K562 (cell line): ENCODE measurements around the gene DIAPH3. TPM values are rescaled to one million over a fixed set of nuclear protein-coding genes. Genes with fewer than 3 reads are reported as not detected.
A peak's percentile ranks its signal among the peaks of the same experiment; 100 is the strongest.

Experiments
- ATAC-seq: fragments of 200-7000 bp; cut with Tn5 transposase; 3 replicates; pipeline ENCODE4 v1.9.1; 2020; ENCODE audit warnings: moderate library complexity
- BruUV-seq: library from RNA; stranded (reverse); fragments of 400-500 nt; replicated peaks from 2 replicates; lab custom pipeline; 2021; lab: Mats Ljungman, UMichigan
- CTCF ChIA-PET: fragments of 300-600 bp; formaldehyde crosslinking; extraction: SDS; loops from one replicate; lab custom pipeline; 2021; ENCODE audit warnings: low intra/inter-chr PET ratio; lab: Yijun Ruan, JAX
- POLR2A ChIA-PET: fragments of 300-600, 350-650 bp; sonication (Branson Sonifier 250); formaldehyde crosslinking; extraction: SDS; loops from one replicate; lab custom pipeline; 2021; ENCODE audit warnings: antibody characterized with exemption, inconsistent platforms; lab: Yijun Ruan, JAX
- DNase-seq, 4 experiments: peaks; one replicate each; pipeline versions ENCODE4 v3.0.0 to v3.0.0-alpha.2; 2011 to 2018; ENCODE audit warnings: low spot score in 3 of 4, mixed read lengths in 3 of 4; ENCODE audit errors: extremely low read depth in 1 of 4
- FAIRE-seq: peaks from 2 replicates; lab custom pipeline; 2011; peaks lifted over from hg19 to GRCh38; lab: Jason Lieb, UNC
- H2AFZ ChIP-seq: 2 replicates; pipeline ENCODE4 v1.6.0; 2011; ENCODE audit warnings: low read depth, low read length, control low read depth, inconsistent platforms
- H3K27ac ChIP-seq: fragments of 200-600 bp; 3 replicates; pipeline ENCODE4 v1.8.0; 2011; ENCODE audit warnings: low read depth, mild to moderate bottlenecking, control low read depth, inconsistent platforms, low read length, moderate library complexity, mixed read lengths; ENCODE audit errors: extremely low read depth
- H3K27me3 ChIP-seq, 2 experiments: fragments of 300-600 bp in 1 of 2; 2 replicates in 1 of 2; 3 replicates in 1 of 2; pipeline versions ENCODE4 v1.6.0 to v1.8.0; 2011; ENCODE audit warnings: inconsistent platforms in 2 of 2, low read length in 2 of 2, mild to moderate bottlenecking in 1 of 2, mixed read lengths in 1 of 2, moderate library complexity in 1 of 2; ENCODE audit not compliant: control insufficient read depth in 2 of 2, insufficient read depth in 2 of 2
- H3K36me3 ChIP-seq: fragments of 300-600 bp; 3 replicates; pipeline ENCODE4 v1.8.0; 2011; ENCODE audit warnings: mild to moderate bottlenecking, low read length, inconsistent platforms; ENCODE audit not compliant: control insufficient read depth, insufficient read depth
- H3K4me1 ChIP-seq, 2 experiments: fragments of 200-600 bp in 1 of 2; replicated peaks in 1 of 2; 2 replicates in 1 of 2; 3 replicates in 1 of 2; pipeline versions ENCODE4 v1.5.1 to v1.8.0; 2011; ENCODE audit warnings: inconsistent platforms in 2 of 2, low read length in 2 of 2, mild to moderate bottlenecking in 1 of 2, mixed read lengths in 1 of 2, moderate library complexity in 1 of 2; ENCODE audit not compliant: control insufficient read depth in 2 of 2, insufficient read depth in 2 of 2
- H3K4me2 ChIP-seq: 2 replicates; pipeline ENCODE4 v1.6.1; 2011; ENCODE audit warnings: low read length, control low read depth, inconsistent platforms, mixed read lengths; ENCODE audit not compliant: insufficient read depth
- H3K4me3 ChIP-seq: fragments of 200-600 bp; sonication (generic), shearing (Covaris generic); 2 replicates; pipeline ENCODE4 v1.5.1; 2016; ENCODE audit warnings: control low read depth, inconsistent platforms
- H3K79me2 ChIP-seq: fragments of 200-600 bp; 3 replicates; pipeline ENCODE4 v1.8.0; 2011; ENCODE audit warnings: low read length, inconsistent platforms; ENCODE audit not compliant: control insufficient read depth, insufficient read depth
- H3K9ac ChIP-seq, 2 experiments: 2 replicates each; pipeline versions ENCODE4 v1.6.0 to v1.6.1; 2011; ENCODE audit warnings: low read depth in 2 of 2, low read length in 2 of 2, control low read depth in 1 of 2, inconsistent platforms in 1 of 2, mild to moderate bottlenecking in 1 of 2, mixed read lengths in 1 of 2; ENCODE audit not compliant: insufficient read depth in 1 of 2
- H3K9me1 ChIP-seq: one replicate; pipeline ENCODE4 v1.6.0; 2011; ENCODE audit warnings: inconsistent platforms, mild to moderate bottlenecking, low read length, moderate library complexity; ENCODE audit not compliant: control insufficient read depth, insufficient read depth
- H3K9me3 ChIP-seq: replicated peaks from 2 replicates; pipeline ENCODE4 v1.5.1; 2011; ENCODE audit warnings: low read depth, low read length, inconsistent platforms; ENCODE audit not compliant: control insufficient read depth, insufficient read depth
- H4K20me1 ChIP-seq: replicated peaks from 2 replicates; pipeline ENCODE4 v1.6.1; 2011; ENCODE audit warnings: low read length, inconsistent platforms, mixed read lengths; ENCODE audit not compliant: control insufficient read depth, insufficient read depth
- BACH1 ChIP-seq: fragments of 200-800 bp; sonication (Bioruptor generic); IDR thresholded peaks from 2 replicates; pipeline ENCODE4 v1.6.1; 2016; ENCODE audit warnings: missing genetic modification characterization, missing compliant biosample characterization
- HDAC6 ChIP-seq: IDR thresholded peaks from 2 replicates; pipeline ENCODE4 v1.6.1; 2012; ENCODE audit warnings: low read depth, mild to moderate bottlenecking, control low read depth, inconsistent platforms, low read length, moderate library complexity
- HLTF ChIP-seq: fragments of 450-650 bp; IDR thresholded peaks from 2 replicates; pipeline ENCODE4 v1.6.1; 2016
- NFRKB ChIP-seq: fragments of 450-650 bp; IDR thresholded peaks from 2 replicates; pipeline ENCODE4 v1.6.1; 2016; ENCODE audit warnings: low read depth
- NR2C2 ChIP-seq, 2 experiments: fragments of 200-800 bp in 1 of 2; sonication (Bioruptor generic) in 1 of 2; sonication (generic) in 1 of 2; formaldehyde crosslinking in 1 of 2; IDR thresholded peaks; 2 replicates each; pipeline versions ENCODE4 v1.6.1 to v1.8.0; 2016 to 2022; ENCODE audit warnings: mild to moderate bottlenecking in 1 of 2, missing compliant biosample characterization in 1 of 2, missing genetic modification characterization in 1 of 2, missing genetic modification reagents in 1 of 2
- NRF1 ChIP-seq, 2 experiments: fragments of 450-650 bp; IDR thresholded peaks in 1 of 2; conservative IDR thresholded peaks in 1 of 2; 2 replicates each; pipeline ENCODE4 v1.6.1; 2014; ENCODE audit warnings: mild to moderate bottlenecking in 2 of 2
- POLR2AphosphoS2 ChIP-seq: IDR thresholded peaks from 2 replicates; pipeline ENCODE4 v1.6.1; 2012; ENCODE audit warnings: low read length, improper control_type of control experiment
- POLR2H ChIP-seq: IDR thresholded peaks from 2 replicates; pipeline ENCODE4 v1.6.1; 2016; ENCODE audit warnings: missing genetic modification characterization, low read depth, mild to moderate bottlenecking, control low read depth, missing compliant biosample characterization, moderate library complexity
- RFX5 ChIP-seq: IDR thresholded peaks from 2 replicates; pipeline ENCODE4 v1.6.1; 2011; ENCODE audit warnings: low read depth, mild to moderate bottlenecking, improper control_type of control experiment, low read length
- STAT5A ChIP-seq: IDR thresholded peaks from 2 replicates; pipeline ENCODE4 v1.6.1; 2012; ENCODE audit warnings: low read length, inconsistent platforms, borderline replicate concordance
- ZHX1 ChIP-seq: fragments of 150-350 bp; conservative IDR thresholded peaks from 2 replicates; pipeline ENCODE4 v1.6.1; 2014; ENCODE audit warnings: low read length
- ZNF668 ChIP-seq: fragments of 250-450 bp; sonication (Bioruptor Pico); IDR thresholded peaks from 2 replicates; pipeline ENCODE4 v1.8.0; 2022; ENCODE audit warnings: mild to moderate bottlenecking, inconsistent platforms
- ZNF830 ChIP-seq: fragments of 250-450 bp; sonication (Bioruptor Pico); IDR thresholded peaks from 2 replicates; pipeline ENCODE4 v1.5.0; 2021; ENCODE audit warnings: mild to moderate bottlenecking
- WGBS: fragments of 100-300 bp; shearing (Covaris generic); methylation state at CpG from one replicate; pipeline ENCODE4 v1.1.6; 2016; ENCODE audit warnings: low coverage, mixed read lengths; ENCODE audit not compliant: insufficient coverage; ENCODE audit errors: missing lambda C conversion rate; 5-methylcytosine and 5-hydroxymethylcytosine counted together
- in situ Hi-C: fragments of 300-500 bp; cut with MboI; formaldehyde crosslinking; loops from 4 replicates; pipeline ENCODE4 v1.15.0; 2018; ENCODE audit warnings: inconsistent platforms, mixed read lengths
- intact Hi-C: fragments of 100-400 bp; cut with micrococcal nuclease; formaldehyde crosslinking; loops from 2 replicates; pipeline ENCODE4 v1.14.2; 2022
- polyA plus RNA-seq, 8 experiments: library from polyadenylated mRNA; depleted of rRNA in 4 of 8; stranded (reverse) in 5 of 8; unstranded in 3 of 8; fragments of >200 nt; fragmentation: Nextera tagmentation in 2 of 8; fragmentation: Illumina TruSeq in 1 of 8; extraction: Ambion mirVana in 2 of 8; extraction: Trizol in 1 of 8; gene quantifications; 2 replicates each; pipeline versions ENCODE4 v1.2.1 to v1.2.3, GENCODE V29; 2011 to 2014; ENCODE audit warnings: inconsistent platforms in 1 of 8, missing spikeins in 1 of 8
- total RNA-seq, 7 experiments: library from RNA; depleted of rRNA in 6 of 7; stranded (reverse); fragments of >200 nt in 6 of 7; fragmentation: Illumina TruSeq in 2 of 7; extraction: Trizol in 2 of 7; gene quantifications; 2 replicates each; pipeline versions ENCODE4 v1.2.1 to v1.2.3, GENCODE V29; 2011 to 2021; ENCODE audit warnings: low replicate concordance in 1 of 7

Gene DIAPH3
- total and polyA plus RNA-seq, 9 of the 15 experiments (the other 6 are each of a cell fraction or from before 2014, with no cell fraction given) = 9.0 to 18.7 (median 14.7) TPM

DNA sequence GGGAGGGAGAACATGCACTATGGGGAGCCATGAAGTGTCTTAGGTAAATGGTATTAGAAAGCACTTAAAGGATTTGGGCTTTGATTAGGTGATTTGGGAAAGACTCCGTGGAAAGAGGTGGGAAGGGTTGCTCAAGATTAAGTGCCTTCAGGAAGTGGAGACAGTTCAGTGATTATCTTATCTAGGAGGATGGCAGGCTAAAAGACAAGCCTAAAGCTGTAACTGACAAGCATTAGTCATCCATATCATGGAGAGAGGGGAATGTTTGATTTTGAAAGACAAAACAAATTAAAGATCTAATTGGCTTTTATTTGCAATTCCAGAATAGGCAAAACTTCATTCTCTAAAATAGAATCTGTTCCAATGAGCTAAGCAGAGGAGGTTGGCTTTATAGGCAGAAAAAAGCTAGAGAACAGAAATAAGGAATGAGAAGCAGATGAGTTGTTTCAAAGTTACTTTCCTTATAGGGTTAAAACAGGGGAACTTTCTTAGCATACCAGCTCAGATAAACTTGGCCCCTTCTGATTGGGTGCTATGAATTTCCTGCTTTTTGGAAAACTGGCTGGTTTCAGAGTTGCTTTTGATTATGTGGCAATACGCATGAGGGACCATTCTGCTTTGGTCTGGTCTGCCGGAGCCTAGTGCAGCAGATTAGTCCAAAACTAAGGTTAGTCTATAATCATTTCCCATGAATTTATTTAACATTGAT lies 1.8 kb upstream of the DIAPH3 start (continued):
- no peak for TF ChIP-seq ZHX1
- TF ChIP-seq HDAC6 = no peak
- 0 out of 2 replicates have a peak, but pooled peaks have one; percentile 23 for TF ChIP-seq STAT5A
- TF ChIP-seq POLR2AphosphoS2 = no peak
- TF ChIP-seq HLTF = no peak

- peak overlapping the region; percentile 82 for H3K27ac ChIP-seq
Measured at GRCh38 chr13:60164234-60164889, 634 bp upstream of the DIAPH3 start.

More at GRCh38 chr13:60164234-60164889, 634 bp upstream of the DIAPH3 start:
- peak overlapping the region; percentile 85 to 94 for H3K9ac ChIP-seq
- peak overlapping the region; percentile 90 for H3K4me2 ChIP-seq
- 4% methylated on average over 8 of the region's 9 CpGs for WGBS
- peaks cover 55% of the 10 kb centered on the region for H3K79me2 ChIP-seq
- intact Hi-C loops = loop anchor here (2.0 to 5.0 kb wide), 2 partner anchors 50 to 63 kb away; no protein-coding TSS in a partner anchor
- 0 out of 2 replicates have a peak, but pooled peaks have one; percentile 25 for TF ChIP-seq BACH1 (tag)
- TF ChIP-seq RFX5 = no peak
- TF ChIP-seq NR2C2 (CRISPR knock-in tag; IDR thresholded peaks at IDR 0.05) = no peak
- TF ChIP-seq NR2C2 (tag; IDR thresholded peaks at IDR 0.05) = 0 out of 2 replicates have a peak, but pooled peaks have one; percentile 9
- TF ChIP-seq ZNF668 (CRISPR knock-in tag) = no peak
- peak in 1 of 2 experiments; percentile 21; a peak in 2 of 4 replicates for TF ChIP-seq NRF1 (conservative IDR thresholded peaks at IDR 0.05 in 1 of 2, IDR thresholded peaks at IDR 0.05 in 1 of 2)
- 0 out of 2 replicates have a peak, but pooled peaks have one; percentile 7 for TF ChIP-seq NFRKB
- TF ChIP-seq ZNF830 = 0 out of 2 replicates have a peak, but pooled peaks have one; percentile 25
- peak; percentile 18; the same call in 1 of the 2 replicates for TF ChIP-seq POLR2H (tag)
- H3K9me1 ChIP-seq = no peaks in the 10 kb centered on the region
- DNase-seq (peak in 1 of 4 experiments; percentile 8), FAIRE-seq (no peak), ATAC-seq (peak; percentile 31)
- peak overlapping the region; percentile 70 for H3K4me3 ChIP-seq
- H3K27me3 ChIP-seq = no peaks in the 10 kb centered on the region
- H3K9me3 ChIP-seq = no peaks in the 10 kb centered on the region
- H3K4me1 ChIP-seq = peaks cover 0 to 10% of the 10 kb centered on the region in 2 experiments; a peak in 3 of 5 replicates
- in situ Hi-C loops = no loop called here
- ChIA-PET POLR2A (interaction anchor here (0.5 to 1.2 kb wide), 3 partner anchors 9 to 976 kb away, joined by 3 to 4 read pairs (median 3); no protein-coding TSS in a partner anchor), CTCF (no interaction called here)
- TSS peak; percentile 91 for BruUV-seq
- H4K20me1 ChIP-seq = peaks cover 5% of the 10 kb centered on the region; the same call in 1 of the 2 replicates
- H2AFZ ChIP-seq = peak overlapping the region; percentile 87
- peaks cover 7% of the 10 kb centered on the region; the same call in 2 of the 3 replicates for H3K36me3 ChIP-seq
